Adrenal gland (tissue), 5 donors: ENCODE data around the gene BCL11B.

ENCODE experiments used
- POLR2A ChIP-seq, 2 donors: fragments of 450-650 bp; IDR thresholded peaks; one replicate each; pipeline ENCODE4 v1.6.1; 2017; ENCODE audit warnings: antibody characterized with exemption in 2 of 2, mild to moderate bottlenecking in 2 of 2, moderate library complexity in 1 of 2
- TF ChIP-seq, protein P1 (sequence below), 6 experiments: fragments of 450-650 bp in 4 of 6; fragments of 200-600 bp in 2 of 6; sonication (generic) in 1 of 6; IDR thresholded peaks; 1 replicate in 5 of 6; 2 replicates in 1 of 6; pipeline versions ENCODE4 v1.5.1 to v1.8.0; 2016 to 2021; ENCODE audit warnings: antibody characterized with exemption in 6 of 6, mild to moderate bottlenecking in 2 of 6, moderate library complexity in 1 of 6
- donor health status: DM: no; HTN: no; CAD: no.

DNA sequence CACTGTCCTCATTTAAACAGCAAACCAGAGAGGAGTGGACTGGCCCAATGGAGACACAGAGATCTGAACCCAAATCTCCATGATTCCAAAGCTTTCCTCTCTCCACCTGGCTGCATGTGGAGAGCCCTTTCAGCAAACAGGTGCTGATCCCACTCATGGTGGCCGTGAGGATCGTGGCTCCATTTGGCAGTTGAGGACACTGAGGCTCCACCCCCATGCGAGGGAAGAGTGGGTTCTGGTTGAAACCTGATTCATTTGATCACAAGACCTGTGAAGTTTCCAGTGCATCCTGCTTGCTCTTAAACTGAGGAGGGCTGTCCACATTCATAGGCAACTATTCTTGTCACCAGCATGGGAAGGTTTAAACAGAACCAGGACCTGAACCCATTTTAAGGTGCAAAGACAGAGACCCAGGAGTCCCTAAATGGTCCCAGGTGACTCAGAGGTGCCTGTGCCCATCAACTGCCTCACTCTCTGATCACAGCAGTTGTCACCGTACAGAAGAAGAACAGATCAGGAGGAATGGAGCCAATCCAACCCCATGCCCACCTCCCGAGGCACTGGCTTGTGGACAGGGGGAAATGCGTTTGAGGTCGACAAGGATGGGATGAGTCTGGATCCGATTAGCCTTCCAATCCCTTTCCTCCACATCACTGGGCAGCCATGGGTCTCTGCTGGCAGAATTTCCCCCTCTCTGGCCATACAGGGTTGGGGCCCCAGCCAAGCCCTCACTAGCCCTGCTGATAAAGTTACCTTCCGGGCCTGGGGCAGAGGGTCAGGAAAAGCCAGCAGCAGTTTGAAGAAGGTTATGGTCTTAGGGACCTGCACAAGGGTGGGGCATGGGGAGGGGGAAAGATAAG is 45.5 kb upstream of the BCL11B start:
- TF ChIP-seq, protein P1, sequence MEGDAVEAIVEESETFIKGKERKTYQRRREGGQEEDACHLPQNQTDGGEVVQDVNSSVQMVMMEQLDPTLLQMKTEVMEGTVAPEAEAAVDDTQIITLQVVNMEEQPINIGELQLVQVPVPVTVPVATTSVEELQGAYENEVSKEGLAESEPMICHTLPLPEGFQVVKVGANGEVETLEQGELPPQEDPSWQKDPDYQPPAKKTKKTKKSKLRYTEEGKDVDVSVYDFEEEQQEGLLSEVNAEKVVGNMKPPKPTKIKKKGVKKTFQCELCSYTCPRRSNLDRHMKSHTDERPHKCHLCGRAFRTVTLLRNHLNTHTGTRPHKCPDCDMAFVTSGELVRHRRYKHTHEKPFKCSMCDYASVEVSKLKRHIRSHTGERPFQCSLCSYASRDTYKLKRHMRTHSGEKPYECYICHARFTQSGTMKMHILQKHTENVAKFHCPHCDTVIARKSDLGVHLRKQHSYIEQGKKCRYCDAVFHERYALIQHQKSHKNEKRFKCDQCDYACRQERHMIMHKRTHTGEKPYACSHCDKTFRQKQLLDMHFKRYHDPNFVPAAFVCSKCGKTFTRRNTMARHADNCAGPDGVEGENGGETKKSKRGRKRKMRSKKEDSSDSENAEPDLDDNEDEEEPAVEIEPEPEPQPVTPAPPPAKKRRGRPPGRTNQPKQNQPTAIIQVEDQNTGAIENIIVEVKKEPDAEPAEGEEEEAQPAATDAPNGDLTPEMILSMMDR (IDR thresholded peaks at IDR 0.05), result no peak
- no peak for TF ChIP-seq POLR2A (IDR thresholded peaks at IDR 0.05)
